A549 (cell line): ENCODE data around the gene KYNU. TPM values are rescaled to one million over a fixed set of nuclear protein-coding genes. Genes with fewer than 3 reads are reported as not detected.

Experiments used
- ATAC-seq, 2 experiments: fragments of 200-7000 bp in 1 of 2; fragments of >200 bp in 1 of 2; cut with Nextera tagmentation in 1 of 2; cut with Tn5 transposase in 1 of 2; 3 replicates each; pipeline versions ENCODE4 v1.8.0 to v1.9.1; 2018 to 2020; ENCODE audit warnings: mild to moderate bottlenecking in 1 of 2, moderate library complexity in 1 of 2
- CTCF ChIA-PET: fragments of 300-600 bp; sonication (Branson Sonifier 250); formaldehyde crosslinking; extraction: SDS; loops from one replicate; lab custom pipeline; 2021; ENCODE audit warnings: antibody characterized with exemption, inconsistent platforms; lab: Yijun Ruan, JAX
- POLR2A ChIA-PET: fragments of 350-600 bp; formaldehyde crosslinking; extraction: SDS; loops from one replicate; lab custom pipeline; 2021; ENCODE audit warnings: antibody characterized with exemption, inconsistent platforms; lab: Yijun Ruan, JAX
- DNase-seq, 2 experiments: peaks; one replicate each; pipeline versions ENCODE4 v3.0.0 to v3.0.0-alpha.2; 2011 to 2016; ENCODE audit warnings: low read depth in 1 of 2, low spot score in 1 of 2
- FAIRE-seq: peaks from 2 replicates; lab custom pipeline; 2011; peaks lifted over from hg19 to GRCh38; lab: Jason Lieb, UNC
- H3K27ac ChIP-seq, 2 experiments: fragments of >200 bp; sonication (Bioruptor Twin); formaldehyde crosslinking; 3 replicates each; pipeline ENCODE4 v1.5.1; 2016 to 2017
- H3K4me1 ChIP-seq: fragments of >200 bp; sonication (Bioruptor Twin); formaldehyde crosslinking; 3 replicates; pipeline ENCODE4 v1.6.1; 2016
- H3K4me2 ChIP-seq: fragments of >200 bp; sonication (Bioruptor Twin); formaldehyde crosslinking; 3 replicates; pipeline ENCODE4 v1.6.1; 2016
- H3K4me3 ChIP-seq: fragments of >200 bp; sonication (Bioruptor Twin); formaldehyde crosslinking; 3 replicates; pipeline ENCODE4 v1.5.1; 2016
- H3K9me3 ChIP-seq: fragments of >200 bp; sonication (Bioruptor Twin); formaldehyde crosslinking; 3 replicates; pipeline ENCODE4 v1.6.1; 2016
- CBX2 ChIP-seq: fragments of 200-600 bp; sonication (generic); IDR thresholded peaks from 2 replicates; pipeline ENCODE4 v1.6.1; 2016; ENCODE audit warnings: low read depth, mild to moderate bottlenecking, borderline replicate concordance
- EHF ChIP-seq: fragments of 250-450 bp; sonication (Bioruptor Pico); IDR thresholded peaks from 2 replicates; pipeline ENCODE4 v1.5.0; 2020; ENCODE audit warnings: mild to moderate bottlenecking
- EHMT2 ChIP-seq: fragments of 200-600 bp; sonication (generic); IDR thresholded peaks from 2 replicates; pipeline ENCODE4 v1.6.1; 2016; ENCODE audit warnings: antibody characterized with exemption, low read depth, mild to moderate bottlenecking, moderate library complexity
- FOSL2 ChIP-seq, 2 experiments: fragments of 450-650 bp in 1 of 2; fragments of >200 bp in 1 of 2; sonication (Bioruptor Twin) in 1 of 2; formaldehyde crosslinking; IDR thresholded peaks; 2 replicates each; pipeline versions ENCODE4 v1.5.0 to v1.6.1; 2016 to 2020; ENCODE audit warnings: mild to moderate bottlenecking in 1 of 2, moderate library complexity in 1 of 2
- FOXS1 ChIP-seq: fragments of 250-450 bp; sonication (Bioruptor Pico); IDR thresholded peaks from 2 replicates; pipeline ENCODE4 v1.5.0; 2020; ENCODE audit warnings: mild to moderate bottlenecking, moderate library complexity
- GATA3 ChIP-seq: IDR thresholded peaks from 2 replicates; pipeline ENCODE4 v1.6.1; 2012; ENCODE audit warnings: borderline replicate concordance
- HDAC2 ChIP-seq: fragments of 200-600 bp; sonication (generic); IDR thresholded peaks from 2 replicates; pipeline ENCODE4 v1.6.1; 2016
- HOXA7 ChIP-seq: fragments of 250-450 bp; sonication (Bioruptor Pico); IDR thresholded peaks from 2 replicates; pipeline ENCODE4 v1.5.0; 2020; ENCODE audit warnings: mild to moderate bottlenecking, moderate library complexity
- HOXB13 ChIP-seq: fragments of 250-450 bp; sonication (Bioruptor Pico); IDR thresholded peaks from 2 replicates; pipeline ENCODE4 v1.5.0; 2020; ENCODE audit warnings: low read depth, mild to moderate bottlenecking, moderate library complexity
- HOXB5 ChIP-seq: fragments of 250-450 bp; sonication (Bioruptor Pico); IDR thresholded peaks from 2 replicates; pipeline ENCODE4 v1.5.0; 2020; ENCODE audit warnings: mild to moderate bottlenecking, moderate library complexity
- JUNB ChIP-seq: fragments of >200 bp; sonication (Bioruptor Twin); formaldehyde crosslinking; IDR thresholded peaks from 2 replicates; pipeline ENCODE4 v1.6.1; 2016
- KDM5A ChIP-seq: fragments of 200-600 bp; sonication (generic); IDR thresholded peaks from 2 replicates; pipeline ENCODE4 v1.6.1; 2016; ENCODE audit warnings: antibody characterized with exemption, mild to moderate bottlenecking
- NFE2L2 ChIP-seq: fragments of 150-350 bp; conservative IDR thresholded peaks from 2 replicates; pipeline ENCODE4 v1.6.1; 2014; ENCODE audit warnings: low read length
- NPAS2 ChIP-seq: fragments of 250-450 bp; sonication (Bioruptor Pico); IDR thresholded peaks from 2 replicates; pipeline ENCODE4 v1.8.0; 2022; ENCODE audit warnings: mild to moderate bottlenecking, moderate library complexity, borderline replicate concordance
- PBX3 ChIP-seq: IDR thresholded peaks from 2 replicates; pipeline ENCODE4 v1.6.1; 2012
- PHF8 ChIP-seq: fragments of 200-600 bp; sonication (generic); IDR thresholded peaks from 2 replicates; pipeline ENCODE4 v1.6.1; 2016; ENCODE audit warnings: low read depth, mild to moderate bottlenecking, antibody characterized with exemption, moderate library complexity, borderline replicate concordance
- POLR2A ChIP-seq: IDR thresholded peaks from 2 replicates; pipeline ENCODE4 v1.6.1; 2012; ENCODE audit warnings: mild to moderate bottlenecking, low read length
- RARB ChIP-seq: fragments of 250-450 bp; sonication (Bioruptor Pico); IDR thresholded peaks from 2 replicates; pipeline ENCODE4 v1.8.0; 2021; ENCODE audit warnings: mild to moderate bottlenecking, moderate library complexity
- REST ChIP-seq: fragments of 200-600 bp; sonication (generic); IDR thresholded peaks from 2 replicates; pipeline ENCODE4 v1.6.1; 2016; ENCODE audit warnings: antibody characterized with exemption, mild to moderate bottlenecking, moderate library complexity
- RFX5 ChIP-seq: fragments of 450-650 bp; IDR thresholded peaks from 2 replicates; pipeline ENCODE4 v1.7.1; 2014; ENCODE audit warnings: antibody characterized with exemption, mild to moderate bottlenecking, moderate library complexity
- TFCP2L1 ChIP-seq: fragments of 250-450 bp; sonication (Bioruptor Pico); IDR thresholded peaks from 2 replicates; pipeline ENCODE4 v1.5.0; 2021; ENCODE audit warnings: mild to moderate bottlenecking
- ZNF302 ChIP-seq: fragments of 250-450 bp; sonication (Bioruptor Pico); IDR thresholded peaks from 2 replicates; pipeline ENCODE4 v1.9.0; 2021; ENCODE audit warnings: inconsistent platforms, mild to moderate bottlenecking, moderate library complexity
- WGBS: methylation state at CpG from one replicate; pipeline ENCODE4 v1.1.6; 2017; ENCODE audit errors: missing lambda C conversion rate; 5-methylcytosine and 5-hydroxymethylcytosine counted together
- polyA plus RNA-seq, 4 experiments: library from polyadenylated mRNA; depleted of rRNA in 3 of 4; stranded (reverse); fragments of >200 nt; fragmentation: RNase III in 1 of 4; extraction: RNeasy Plus Mini Kit Qiagen cat#74134 plus additional on column Dnase treatment in 1 of 4; gene quantifications; 2 replicates in 3 of 4; 3 replicates in 1 of 4; pipeline ENCODE4 v1.2.3, GENCODE V29; 2011 to 2017
- TF ChIP-seq, protein P1 (sequence below): fragments of 250-450 bp; sonication (Bioruptor Pico); IDR thresholded peaks from 2 replicates; pipeline ENCODE4 v1.5.0; 2021; ENCODE audit warnings: mild to moderate bottlenecking, moderate library complexity, borderline replicate concordance

Gene KYNU
- polyA plus RNA-seq, 2 of the 4 experiments (the other 2 are of a cell fraction): 302 to 324 TPM

- TF ChIP-seq HOXA7 (CRISPR knock-in tag): no peak
Observed at GRCh38 chr2:142843731-142844130, 33.7 kb upstream of the KYNU start (continued).

DNA sequence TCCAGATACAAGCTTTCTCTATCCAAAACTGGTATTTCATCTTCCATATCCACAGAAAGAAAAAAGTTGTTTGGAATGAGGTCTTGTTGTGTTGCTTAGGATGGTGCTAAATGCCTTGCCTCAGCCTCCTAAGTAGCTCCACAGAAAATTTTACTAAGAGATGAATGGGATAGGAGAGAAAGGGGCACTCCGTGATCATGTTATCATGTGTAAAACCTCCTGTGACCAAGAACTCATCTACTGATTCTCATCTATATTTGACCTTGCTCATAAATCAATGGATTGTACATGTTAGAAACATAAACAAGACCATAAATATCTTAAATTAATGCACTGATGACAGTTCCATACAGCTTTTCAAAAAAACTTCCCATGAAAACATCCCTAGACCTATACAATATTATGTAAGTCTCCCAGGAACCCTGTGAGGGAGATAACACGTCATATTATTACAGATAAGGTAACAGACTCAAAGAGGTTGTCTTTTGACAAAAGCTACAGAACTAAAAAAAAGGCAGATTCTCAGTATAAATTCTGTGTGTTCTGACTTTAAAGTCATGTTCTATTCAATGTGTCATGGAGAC lies 29.3 kb upstream of the KYNU start:
- H3K4me2 ChIP-seq: no peak overlapping the region
- no peak for FAIRE-seq

DNA sequence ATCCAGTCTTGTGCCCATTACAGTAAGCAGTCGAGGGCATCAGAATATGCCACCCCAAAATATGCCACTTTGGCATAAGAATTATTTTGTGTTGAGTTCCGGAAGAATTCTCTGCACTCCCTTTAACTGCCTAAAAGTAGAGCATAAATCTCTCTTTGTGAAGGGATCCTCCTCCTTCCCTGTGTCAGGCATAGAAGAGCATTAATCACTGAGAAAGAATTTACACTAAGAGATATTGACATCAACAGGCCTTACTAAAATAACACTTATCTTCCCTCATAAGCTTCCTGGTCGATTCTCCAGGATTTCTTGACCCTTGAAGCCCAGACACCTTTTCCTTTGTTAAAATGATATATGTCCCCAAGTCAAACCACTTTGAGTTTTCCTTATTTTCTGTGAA lies 27.6 kb upstream of the KYNU start:
- 46% methylated on average over 3 of the region's 3 CpGs for WGBS
- DNase-seq: no peak
- no peaks in the 10 kb centered on the region for H3K9me3 ChIP-seq
- H3K27ac ChIP-seq: peak overlapping the region; percentile 6 to 62; a peak in 4 of 6 replicates
- no peak overlapping the region for H3K4me3 ChIP-seq
- peaks cover 12% of the 10 kb centered on the region for H3K4me1 ChIP-seq
- peak in 1 of 2 experiments; percentile 67; a peak in 3 of 6 replicates for ATAC-seq
- TF ChIP-seq EHF (no peak), NFE2L2 (no peak)
- TF ChIP-seq, protein P1, sequence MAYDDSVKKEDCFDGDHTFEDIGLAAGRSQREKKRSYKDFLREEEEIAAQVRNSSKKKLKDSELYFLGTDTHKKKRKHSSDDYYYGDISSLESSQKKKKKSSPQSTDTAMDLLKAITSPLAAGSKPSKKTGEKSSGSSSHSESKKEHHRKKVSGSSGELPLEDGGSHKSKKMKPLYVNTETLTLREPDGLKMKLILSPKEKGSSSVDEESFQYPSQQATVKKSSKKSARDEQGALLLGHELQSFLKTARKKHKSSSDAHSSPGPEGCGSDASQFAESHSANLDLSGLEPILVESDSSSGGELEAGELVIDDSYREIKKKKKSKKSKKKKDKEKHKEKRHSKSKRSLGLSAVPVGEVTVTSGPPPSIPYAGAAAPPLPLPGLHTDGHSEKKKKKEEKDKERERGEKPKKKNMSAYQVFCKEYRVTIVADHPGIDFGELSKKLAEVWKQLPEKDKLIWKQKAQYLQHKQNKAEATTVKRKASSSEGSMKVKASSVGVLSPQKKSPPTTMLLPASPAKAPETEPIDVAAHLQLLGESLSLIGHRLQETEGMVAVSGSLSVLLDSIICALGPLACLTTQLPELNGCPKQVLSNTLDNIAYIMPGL (CRISPR knock-in tag): no peak
- ChIA-PET CTCF (interaction anchor here (1.0 to 2.0 kb wide), 3 partner anchors 10 to 13 kb away, joined by 3 to 5 read pairs (median 5); no protein-coding TSS in a partner anchor), POLR2A (no interaction called here)
- peak overlapping the region; percentile 39 for H3K4me2 ChIP-seq
- FAIRE-seq: no peak

More for the DNA sequence above, 29.3 kb upstream of the KYNU start:
- no peak for TF ChIP-seq HOXB5
- TF ChIP-seq RARB (CRISPR knock-in tag): no peak
- no peak for TF ChIP-seq GATA3
- TF ChIP-seq PHF8: no peak
- no peak for TF ChIP-seq RFX5
- TF ChIP-seq CBX2: no peak
- TF ChIP-seq FOSL2 (IDR thresholded peaks at IDR 0.05): no peak
- no peak for TF ChIP-seq FOSL2 (CRISPR knock-in tag; IDR thresholded peaks at IDR 0.05)
- no peak for TF ChIP-seq HDAC2
- no peak for TF ChIP-seq TFCP2L1
- TF ChIP-seq REST: no peak
- TF ChIP-seq HOXB13 (CRISPR knock-in tag): no peak
- no peak for TF ChIP-seq POLR2A
- TF ChIP-seq EHMT2: no peak
- no peak for TF ChIP-seq ZNF302 (CRISPR knock-in tag)
- no peak for TF ChIP-seq FOXS1 (CRISPR knock-in tag)
- no peak for TF ChIP-seq PBX3
- TF ChIP-seq JUNB: no peak
- no peak for TF ChIP-seq NPAS2 (CRISPR knock-in tag)
- TF ChIP-seq KDM5A: no peak
- CTCF ChIA-PET: interaction anchor here (0.7 to 1.8 kb wide), 2 partner anchors 10 to 16 kb away, joined by 4 to 5 read pairs; no protein-coding TSS in a partner anchor
- POLR2A ChIA-PET: no interaction called here
- WGBS: 89% methylated on average over 2 of the region's 2 CpGs
- Histone ChIP-seq H3K27ac (no peak overlapping the region), H3K4me3 (no peak overlapping the region), H3K9me3 (no peaks in the 10 kb centered on the region), H3K4me1 (peaks cover 12% of the 10 kb centered on the region)
- ATAC-seq (no peak), DNase-seq (no peak)
